ENCODE data around the gene CIART. TPM values are rescaled to one million over a fixed set of nuclear protein-coding genes. Genes with fewer than 3 reads are reported as not detected.
"Not testable (repeated sequence)": the region's sequence is repeated elsewhere in the genome, so short reads cannot be mapped to it uniquely, and the experiment has no call there.

Gene CIART
- total RNA-seq, 2 experiments from 2014 or later: 3.6 to 5.1 TPM

- ChIA-PET CTCF (no interaction called here), POLR2A (interaction anchor here (1.1 kb wide), 2 partner anchors 14 to 18 kb away, joined by 3 to 4 read pairs; no protein-coding TSS in a partner anchor)
- Mint-ChIP-seq H3K4me3 (no peak overlapping the region), H3K4me1 (ENCODE audit: low read depth) (peaks cover 10% of the 10 kb centered on the region), H3K27me3 (no peaks in the 10 kb centered on the region), H3K27ac (peak overlapping the region; percentile 21), H3K36me3 (ENCODE audit: low read depth) (peaks cover 42% of the 10 kb centered on the region), H3K9me3 (no peaks in the 10 kb centered on the region)
- no peak for TF ChIP-seq CTCF (IDR thresholded peaks at IDR 0.05)
- ATAC-seq (no peak), DNase-seq (no peak)
- intact Hi-C loops (cut with micrococcal nuclease): no loop called here
These were observed 20.5 kb downstream of the CIART start for GRCh38 chr1:150302902-150303301.

- CTCF ChIA-PET; H3K27me3 Mint-ChIP-seq; POLR2A ChIA-PET; H3K9me3 Mint-ChIP-seq; H3K4me3 Mint-ChIP-seq; ATAC-seq; DNase-seq; H3K4me1 Mint-ChIP-seq (ENCODE audit: low read depth); H3K27ac Mint-ChIP-seq; intact Hi-C loops (cut with micrococcal nuclease): not testable (repeated sequence)
- peaks cover 21% of the 10 kb centered on the region for H3K36me3 Mint-ChIP-seq (ENCODE audit: low read depth)
These were observed 26.2 kb downstream of the CIART start for GRCh38 chr1:150308585-150308984.

- Mint-ChIP-seq H3K4me1 (ENCODE audit: low read depth) (peaks cover 2% of the 10 kb centered on the region), H3K27me3 (no peaks in the 10 kb centered on the region), H3K4me3 (no peak overlapping the region), H3K27ac (no peak overlapping the region), H3K36me3 (ENCODE audit: low read depth) (peaks cover 21% of the 10 kb centered on the region), H3K9me3 (no peaks in the 10 kb centered on the region)
- intact Hi-C loops (cut with micrococcal nuclease): no loop called here
- no peak for TF ChIP-seq CTCF (IDR thresholded peaks at IDR 0.05)
- ATAC-seq (no peak), DNase-seq (no peak)
- ChIA-PET CTCF (no interaction called here), POLR2A (no interaction called here)
These were observed 27.6 kb downstream of the CIART start for GRCh38 chr1:150309758-150310508.

GRCh38 chr1:150311762-150312161 is 29.4 kb downstream of the CIART start:
- no peak for ATAC-seq
- intact Hi-C loops (cut with micrococcal nuclease): no loop called here
- H3K9me3 Mint-ChIP-seq: no peaks in the 10 kb centered on the region
- H3K27ac Mint-ChIP-seq: no peak overlapping the region
- H3K36me3 Mint-ChIP-seq (ENCODE audit: low read depth): peaks cover 14% of the 10 kb centered on the region
- no peaks in the 10 kb centered on the region for H3K27me3 Mint-ChIP-seq
- no peak for DNase-seq
- CTCF ChIA-PET: no interaction called here
- H3K4me1 Mint-ChIP-seq (ENCODE audit: low read depth): no peaks in the 10 kb centered on the region
- POLR2A ChIA-PET: interaction anchor here (0.7 to 1.4 kb wide), 5 partner anchors 10 to 25 kb away, joined by 3 to 4 read pairs (median 3); no protein-coding TSS in a partner anchor
- H3K4me3 Mint-ChIP-seq: no peak overlapping the region
- no peak for TF ChIP-seq CTCF (IDR thresholded peaks at IDR 0.05)

GRCh38 chr1:150314691-150315090 is 32.3 kb downstream of the CIART start:
- H3K27ac Mint-ChIP-seq; DNase-seq; ATAC-seq; H3K4me1 Mint-ChIP-seq (ENCODE audit: low read depth); H3K9me3 Mint-ChIP-seq; H3K4me3 Mint-ChIP-seq; intact Hi-C loops (cut with micrococcal nuclease); H3K27me3 Mint-ChIP-seq; CTCF ChIA-PET; H3K36me3 Mint-ChIP-seq (ENCODE audit: low read depth): not testable (repeated sequence)
- POLR2A ChIA-PET: interaction anchor here (1.0 kb wide), 1 partner anchor 9 kb away, joined by 3 read pairs; no protein-coding TSS in a partner anchor

- POLR2A ChIA-PET: interaction anchor here (0.6 to 1.5 kb wide), 5 partner anchors 16 to 65 kb away, joined by 3 to 4 read pairs (median 3); no protein-coding TSS in a partner anchor
- H3K27me3 Mint-ChIP-seq: no peaks in the 10 kb centered on the region
- H3K4me1 Mint-ChIP-seq (ENCODE audit: low read depth): peaks cover 21% of the 10 kb centered on the region
- H3K4me3 Mint-ChIP-seq: peak overlapping the region; percentile 95
- ATAC-seq: no peak
- peak overlapping the region; percentile 99 for H3K27ac Mint-ChIP-seq
- CTCF ChIA-PET: no interaction called here
- intact Hi-C loops (cut with micrococcal nuclease): no loop called here
- no peaks in the 10 kb centered on the region for H3K9me3 Mint-ChIP-seq
- no peak for DNase-seq
- no peak for TF ChIP-seq CTCF (IDR thresholded peaks at IDR 0.05)
- peaks cover 26% of the 10 kb centered on the region for H3K36me3 Mint-ChIP-seq (ENCODE audit: low read depth)
These were observed 38.3 kb downstream of the CIART start for GRCh38 chr1:150320667-150320978.

Data from activated CD8-positive, alpha-beta T cell treated with anti-CD3 and anti-CD28 coated beads for 36 hours (primary cell).